GM12864 (cell line): ENCODE results near the gene TMEM212.

Experiments
- DNase-seq: peaks from one replicate; pipeline ENCODE4 v3.0.0-alpha.2; 2011; ENCODE audit warnings: low read depth
- H3K4me3 ChIP-seq: 2 replicates; pipeline ENCODE4 v1.5.1; 2011; ENCODE audit warnings: mild to moderate bottlenecking, low read depth, low read length, control low read depth
- TF ChIP-seq, protein P1 (sequence below): IDR thresholded peaks from 2 replicates; pipeline ENCODE4 v1.5.1; 2011; ENCODE audit warnings: low read depth, mild to moderate bottlenecking, moderate library complexity, low read length, control low read depth, inconsistent platforms; ENCODE audit errors: missing control alignments

TMEM212 gene

DNA sequence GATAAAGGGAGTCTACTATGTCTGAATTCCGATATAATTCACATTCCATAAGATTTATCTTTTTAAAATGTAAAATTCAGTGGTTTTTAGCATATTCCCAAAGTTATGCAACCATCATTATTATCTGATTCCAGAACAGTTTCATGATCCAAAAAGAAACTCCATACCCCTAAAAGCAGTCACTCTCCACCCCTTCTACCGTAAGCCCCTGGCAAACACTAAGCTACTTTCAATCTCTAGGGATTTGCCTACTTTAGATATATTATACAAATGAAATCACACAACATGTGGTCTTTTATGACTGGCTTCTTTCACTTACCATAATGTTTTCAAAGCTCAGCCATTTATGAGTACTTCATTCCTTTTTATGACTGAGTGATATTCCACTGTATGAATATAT lies 65.6 kb downstream of the TMEM212 start:
- TF ChIP-seq, protein P1, sequence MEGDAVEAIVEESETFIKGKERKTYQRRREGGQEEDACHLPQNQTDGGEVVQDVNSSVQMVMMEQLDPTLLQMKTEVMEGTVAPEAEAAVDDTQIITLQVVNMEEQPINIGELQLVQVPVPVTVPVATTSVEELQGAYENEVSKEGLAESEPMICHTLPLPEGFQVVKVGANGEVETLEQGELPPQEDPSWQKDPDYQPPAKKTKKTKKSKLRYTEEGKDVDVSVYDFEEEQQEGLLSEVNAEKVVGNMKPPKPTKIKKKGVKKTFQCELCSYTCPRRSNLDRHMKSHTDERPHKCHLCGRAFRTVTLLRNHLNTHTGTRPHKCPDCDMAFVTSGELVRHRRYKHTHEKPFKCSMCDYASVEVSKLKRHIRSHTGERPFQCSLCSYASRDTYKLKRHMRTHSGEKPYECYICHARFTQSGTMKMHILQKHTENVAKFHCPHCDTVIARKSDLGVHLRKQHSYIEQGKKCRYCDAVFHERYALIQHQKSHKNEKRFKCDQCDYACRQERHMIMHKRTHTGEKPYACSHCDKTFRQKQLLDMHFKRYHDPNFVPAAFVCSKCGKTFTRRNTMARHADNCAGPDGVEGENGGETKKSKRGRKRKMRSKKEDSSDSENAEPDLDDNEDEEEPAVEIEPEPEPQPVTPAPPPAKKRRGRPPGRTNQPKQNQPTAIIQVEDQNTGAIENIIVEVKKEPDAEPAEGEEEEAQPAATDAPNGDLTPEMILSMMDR, result no peak
- H3K4me3 ChIP-seq, result no peak overlapping the region
- DNase-seq, result no peak
